Activated naive CD8-positive, alpha-beta T cell (primary cell): Measurements from ENCODE around the gene FBXO44.

Experiments used
- H3K27ac Mint-ChIP-seq: one replicate; pipeline ENCODE4 v1.8.0; 2021; ENCODE audit warnings: mixed read lengths
- H3K27me3 Mint-ChIP-seq: one replicate; pipeline ENCODE4 v1.8.0; 2021; ENCODE audit warnings: mixed read lengths
- H3K36me3 Mint-ChIP-seq: one replicate; pipeline ENCODE4 v1.8.0; 2021; ENCODE audit warnings: mixed read lengths
- H3K4me1 Mint-ChIP-seq: one replicate; pipeline ENCODE4 v1.8.0; 2021; ENCODE audit warnings: low read depth, mixed read lengths
- H3K4me3 Mint-ChIP-seq: one replicate; pipeline ENCODE4 v1.8.0; 2021; ENCODE audit warnings: mild to moderate bottlenecking, mixed read lengths
- H3K9me3 Mint-ChIP-seq: one replicate; pipeline ENCODE4 v1.8.0; 2021; ENCODE audit warnings: low read depth, mixed read lengths

Gene FBXO44

GRCh38 chr1:11701551-11701961, 46.9 kb downstream of the FBXO44 start:
- H3K36me3 Mint-ChIP-seq = no peaks in the 10 kb centered on the region
- peaks cover 7% of the 10 kb centered on the region for H3K27me3 Mint-ChIP-seq
- H3K4me1 Mint-ChIP-seq = peaks cover 2% of the 10 kb centered on the region
- no peak overlapping the region for H3K27ac Mint-ChIP-seq
- no peak overlapping the region for H3K4me3 Mint-ChIP-seq
- H3K9me3 Mint-ChIP-seq = no peaks in the 10 kb centered on the region

GRCh38 chr1:11701981-11702803, 47.5 kb downstream of the FBXO44 start:
- Mint-ChIP-seq H3K27me3 (peaks cover 7% of the 10 kb centered on the region), H3K27ac (no peak overlapping the region), H3K4me1 (peaks cover 2% of the 10 kb centered on the region), H3K9me3 (no peaks in the 10 kb centered on the region), H3K4me3 (no peak overlapping the region), H3K36me3 (no peaks in the 10 kb centered on the region)

GRCh38 chr1:11703357-11704193, 48.9 kb downstream of the FBXO44 start:
- peaks cover 2% of the 10 kb centered on the region for H3K4me1 Mint-ChIP-seq
- H3K27ac Mint-ChIP-seq = no peak overlapping the region

GRCh38 chr1:11704194-11704529, 49.5 kb downstream of the FBXO44 start:
- H3K4me3 Mint-ChIP-seq = no peak overlapping the region
- H3K27ac Mint-ChIP-seq = no peak overlapping the region
- H3K4me1 Mint-ChIP-seq = peaks cover 2% of the 10 kb centered on the region
- H3K36me3 Mint-ChIP-seq = no peaks in the 10 kb centered on the region
- H3K27me3 Mint-ChIP-seq = peaks cover 6% of the 10 kb centered on the region
- no peaks in the 10 kb centered on the region for H3K9me3 Mint-ChIP-seq

More at GRCh38 chr1:11703357-11704193, 48.9 kb downstream of the FBXO44 start:
- H3K4me3 Mint-ChIP-seq = no peak overlapping the region
- H3K9me3 Mint-ChIP-seq = no peaks in the 10 kb centered on the region
- no peaks in the 10 kb centered on the region for H3K36me3 Mint-ChIP-seq
- peaks cover 7% of the 10 kb centered on the region for H3K27me3 Mint-ChIP-seq

GRCh38 chr1:11704691-11705475, 50.2 kb downstream of the FBXO44 start:
- Mint-ChIP-seq H3K36me3 (no peaks in the 10 kb centered on the region), H3K27ac (no peak overlapping the region), H3K27me3 (peaks cover 5% of the 10 kb centered on the region), H3K4me1 (peaks cover 2% of the 10 kb centered on the region), H3K9me3 (no peaks in the 10 kb centered on the region), H3K4me3 (no peak overlapping the region)

- Mint-ChIP-seq H3K4me1 (peaks cover 2% of the 10 kb centered on the region), H3K9me3 (no peaks in the 10 kb centered on the region), H3K4me3 (no peak overlapping the region), H3K36me3 (no peaks in the 10 kb centered on the region), H3K27ac (no peak overlapping the region), H3K27me3 (peaks cover 5% of the 10 kb centered on the region)
These were observed 50.9 kb downstream of the FBXO44 start for GRCh38 chr1:11705596-11705995.

- H3K36me3 Mint-ChIP-seq = no peaks in the 10 kb centered on the region
- H3K9me3 Mint-ChIP-seq = no peaks in the 10 kb centered on the region
- H3K4me3 Mint-ChIP-seq = no peak overlapping the region
- peaks cover 2% of the 10 kb centered on the region for H3K4me1 Mint-ChIP-seq
- no peak overlapping the region for H3K27ac Mint-ChIP-seq
- H3K27me3 Mint-ChIP-seq = peaks cover 5% of the 10 kb centered on the region
These were observed 51.6 kb downstream of the FBXO44 start for GRCh38 chr1:11706292-11706691.

GRCh38 chr1:11707621-11708276, 53.1 kb downstream of the FBXO44 start:
- no peaks in the 10 kb centered on the region for H3K36me3 Mint-ChIP-seq
- H3K4me1 Mint-ChIP-seq = peaks cover 2% of the 10 kb centered on the region
- H3K27ac Mint-ChIP-seq = no peak overlapping the region
- H3K27me3 Mint-ChIP-seq = peaks cover 5% of the 10 kb centered on the region
- H3K4me3 Mint-ChIP-seq = no peak overlapping the region
- no peaks in the 10 kb centered on the region for H3K9me3 Mint-ChIP-seq

GRCh38 chr1:11708554-11709350, 54.1 kb downstream of the FBXO44 start:
- peaks cover 2% of the 10 kb centered on the region for H3K27me3 Mint-ChIP-seq

GRCh38 chr1:11711490-11711889, 56.8 kb downstream of the FBXO44 start:
- no peaks in the 10 kb centered on the region for H3K27me3 Mint-ChIP-seq
- no peaks in the 10 kb centered on the region for H3K36me3 Mint-ChIP-seq
- no peak overlapping the region for H3K27ac Mint-ChIP-seq
- H3K4me1 Mint-ChIP-seq = no peaks in the 10 kb centered on the region
- no peak overlapping the region for H3K4me3 Mint-ChIP-seq
- H3K9me3 Mint-ChIP-seq = no peaks in the 10 kb centered on the region

More at GRCh38 chr1:11708554-11709350, 54.1 kb downstream of the FBXO44 start:
- Mint-ChIP-seq H3K4me3 (no peak overlapping the region), H3K36me3 (no peaks in the 10 kb centered on the region), H3K9me3 (no peaks in the 10 kb centered on the region), H3K4me1 (no peaks in the 10 kb centered on the region), H3K27ac (no peak overlapping the region)

GRCh38 chr1:11712285-11712684, 57.6 kb downstream of the FBXO44 start:
- Mint-ChIP-seq H3K9me3 (no peaks in the 10 kb centered on the region), H3K4me3 (no peak overlapping the region), H3K36me3 (no peaks in the 10 kb centered on the region), H3K4me1 (no peaks in the 10 kb centered on the region), H3K27ac (no peak overlapping the region), H3K27me3 (no peaks in the 10 kb centered on the region)
